HG03025 (cell line): ENCODE measurements around the gene AQP1.

Experiments
- ATAC-seq: cut with Tn5 transposase; IDR thresholded peaks from one replicate; pipeline ENCODE4 v1.9.1; 2021; ENCODE audit warnings: mild to moderate bottlenecking, moderate library complexity; ENCODE audit not compliant: unreplicated experiment, low FRiP score

The AQP1 gene

DNA sequence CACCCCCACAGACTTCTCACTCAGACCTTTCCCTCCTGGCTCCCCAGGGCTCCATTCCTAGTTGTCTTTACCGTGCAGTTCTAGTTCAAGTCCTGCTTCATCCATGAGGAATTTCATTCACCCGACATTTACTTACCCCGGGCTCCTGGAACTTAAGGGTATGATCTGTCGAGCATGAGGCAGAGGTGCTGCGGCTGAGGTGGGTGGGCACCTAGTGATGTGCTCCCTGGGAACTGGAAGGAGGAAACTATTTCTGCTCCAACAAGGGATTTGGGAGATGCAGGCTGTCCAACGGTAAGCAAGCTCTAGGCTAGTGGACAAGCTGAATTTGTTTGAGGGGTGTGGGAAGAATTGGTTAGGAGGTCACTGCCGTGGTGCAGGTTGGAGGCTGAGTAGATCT lies 30.2 kb upstream of the AQP1 start:
- ATAC-seq, result no peak

DNA sequence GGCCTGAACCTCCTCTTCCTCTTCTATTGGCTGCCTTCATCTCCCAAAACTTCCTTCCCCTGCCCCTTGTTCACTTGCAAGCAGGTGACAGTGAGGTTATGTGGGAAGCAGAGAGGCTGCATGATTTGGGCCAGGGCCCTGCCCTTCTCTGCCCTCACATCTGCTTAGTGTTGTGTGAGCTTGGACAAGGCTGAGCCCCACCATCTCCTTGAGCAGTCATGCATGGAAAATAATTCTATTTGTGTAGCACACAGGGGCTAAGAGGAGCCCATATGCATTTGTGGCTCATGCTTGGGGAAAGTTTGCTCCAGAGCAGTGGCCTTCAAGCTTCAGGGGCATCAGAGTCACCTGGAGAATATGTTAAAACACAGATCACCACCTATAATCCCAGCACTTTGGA lies 26.8 kb upstream of the AQP1 start:
- ATAC-seq, result no peak

- no peak for ATAC-seq
Measured at GRCh38 chr7:30886608-30887011, 25.0 kb upstream of the AQP1 start.

- no peak for ATAC-seq
Measured at GRCh38 chr7:30887464-30887872, 24.2 kb upstream of the AQP1 start.

GRCh38 chr7:30888747-30889146 lies 22.9 kb upstream of the AQP1 start:
- ATAC-seq, result no peak

GRCh38 chr7:30890226-30890625 lies 21.4 kb upstream of the AQP1 start:
- no peak for ATAC-seq

GRCh38 chr7:30893357-30893756 lies 18.3 kb upstream of the AQP1 start:
- ATAC-seq, result no peak

- ATAC-seq, result no peak
Measured at GRCh38 chr7:30894009-30894408, 17.6 kb upstream of the AQP1 start.

- no peak for ATAC-seq
Measured at GRCh38 chr7:30894866-30895605, 16.6 kb upstream of the AQP1 start.

GRCh38 chr7:30896036-30896435 lies 15.6 kb upstream of the AQP1 start:
- no peak for ATAC-seq

DNA sequence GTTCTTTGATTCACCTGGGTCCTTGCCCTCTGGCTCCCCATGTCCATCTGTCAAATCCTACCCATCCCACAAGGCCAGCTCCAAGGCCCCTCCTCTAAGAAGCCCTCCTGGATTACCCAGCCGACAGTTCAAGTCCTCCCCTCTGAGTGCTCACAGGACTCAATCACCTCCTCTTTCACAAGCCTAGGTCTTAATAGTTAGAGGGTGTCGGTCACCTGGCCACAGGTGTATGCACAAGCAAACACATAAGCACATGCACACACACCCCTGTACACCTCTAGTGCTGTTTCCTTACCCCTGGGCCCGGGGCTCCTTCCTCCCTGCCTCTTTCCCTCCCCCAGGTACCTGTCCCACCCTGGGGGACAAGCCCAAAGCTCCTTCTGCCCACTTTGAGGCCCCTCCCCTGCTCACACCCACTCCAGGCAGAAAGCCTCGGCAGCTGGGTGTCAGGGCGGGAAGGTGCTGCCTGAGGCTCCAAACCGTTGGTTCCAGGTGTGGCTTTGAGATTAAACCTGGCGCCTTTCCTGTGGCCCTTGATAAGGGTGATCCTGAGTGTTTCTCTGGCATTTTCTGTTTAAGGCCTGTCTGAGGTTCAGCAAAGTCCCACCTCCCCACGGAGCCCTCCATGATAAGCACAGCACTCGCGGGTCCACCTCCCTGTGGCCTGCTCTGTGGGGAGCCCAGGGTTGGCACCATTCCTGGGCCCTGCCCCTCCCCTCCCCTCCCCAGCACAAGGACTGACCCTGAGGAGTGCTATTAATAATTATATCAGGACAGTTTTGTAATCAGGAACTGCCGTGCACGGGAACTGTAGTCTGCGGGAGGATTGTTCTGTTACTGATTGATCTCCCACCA lies 14.6 kb upstream of the AQP1 start:
- no peak for ATAC-seq

DNA sequence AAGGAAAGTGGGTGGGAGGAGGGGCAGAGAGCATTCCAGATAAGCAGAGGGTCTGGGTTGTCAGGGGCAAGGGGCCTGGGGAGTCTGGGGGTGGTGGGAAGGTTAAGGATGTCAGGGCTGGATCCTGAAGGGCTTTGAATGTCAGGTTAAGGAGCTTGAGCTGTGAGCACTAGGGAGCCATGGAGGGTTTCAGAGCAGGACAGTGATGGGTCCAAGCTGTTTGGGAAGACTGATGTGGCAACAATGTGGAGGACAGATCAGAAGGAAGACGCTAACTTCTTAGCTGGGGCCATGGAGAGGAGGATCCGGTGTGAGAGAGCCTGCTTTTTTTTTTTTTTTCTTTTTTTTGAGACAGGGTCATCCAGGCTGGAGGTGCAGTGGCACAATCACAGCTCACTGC lies 13.9 kb upstream of the AQP1 start:
- ATAC-seq, result no peak

- no peak for ATAC-seq
Measured at GRCh38 chr7:30898411-30898810, 13.2 kb upstream of the AQP1 start.

GRCh38 chr7:30899066-30899465 lies 12.6 kb upstream of the AQP1 start:
- ATAC-seq, result no peak

DNA sequence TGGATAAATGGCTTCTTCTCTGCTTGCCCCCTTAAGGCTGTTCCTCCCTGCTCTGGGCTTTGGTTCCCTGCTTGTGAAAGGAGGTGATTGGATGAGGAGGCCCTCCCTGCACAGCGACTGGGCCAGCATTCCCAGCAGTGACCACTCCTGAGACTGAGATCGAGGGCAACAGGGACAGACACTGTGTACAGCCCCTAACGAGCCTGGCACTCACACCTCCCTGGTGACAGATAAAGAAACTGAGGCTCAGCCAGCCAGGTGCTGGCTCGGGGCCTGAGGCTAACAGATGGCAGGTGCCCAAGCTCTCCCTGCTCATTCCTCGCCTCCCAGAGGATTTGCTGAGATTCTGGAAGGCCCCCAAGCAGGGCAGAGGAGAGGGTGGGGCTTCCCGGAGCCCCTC lies 12.0 kb upstream of the AQP1 start:
- no peak for ATAC-seq

- ATAC-seq, result no peak
Measured at GRCh38 chr7:30900053-30900452, 11.6 kb upstream of the AQP1 start.

DNA sequence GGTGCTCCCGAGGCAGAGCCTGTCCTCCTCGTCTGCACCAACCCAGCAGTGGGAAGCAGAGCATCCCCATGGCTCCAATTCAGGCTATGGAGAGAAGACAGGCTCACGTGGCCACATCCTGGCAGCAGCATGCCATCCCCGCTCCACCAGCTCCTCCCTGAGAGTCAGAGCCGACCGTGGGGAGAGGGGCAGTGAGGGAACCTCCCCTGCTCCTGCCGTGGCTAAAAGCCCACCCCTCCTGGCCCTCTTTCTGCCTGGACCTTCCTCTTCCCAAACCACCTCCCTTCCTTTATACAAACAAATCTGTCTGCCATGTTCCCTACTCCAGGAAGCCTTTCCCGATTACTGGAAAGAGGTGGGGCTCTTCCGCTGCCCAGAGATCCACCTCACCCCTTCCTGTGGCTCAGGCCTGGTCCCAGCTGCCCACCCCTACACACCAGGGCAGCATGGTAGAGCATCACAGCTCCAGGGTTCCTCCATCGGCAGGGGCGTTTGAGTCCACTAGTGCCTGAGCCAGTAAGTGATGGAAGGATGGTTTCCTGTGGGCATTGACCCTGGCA lies 10.8 kb upstream of the AQP1 start:
- no peak for ATAC-seq

- ATAC-seq, result no peak
Measured at GRCh38 chr7:30901856-30902255, 9.8 kb upstream of the AQP1 start.

DNA sequence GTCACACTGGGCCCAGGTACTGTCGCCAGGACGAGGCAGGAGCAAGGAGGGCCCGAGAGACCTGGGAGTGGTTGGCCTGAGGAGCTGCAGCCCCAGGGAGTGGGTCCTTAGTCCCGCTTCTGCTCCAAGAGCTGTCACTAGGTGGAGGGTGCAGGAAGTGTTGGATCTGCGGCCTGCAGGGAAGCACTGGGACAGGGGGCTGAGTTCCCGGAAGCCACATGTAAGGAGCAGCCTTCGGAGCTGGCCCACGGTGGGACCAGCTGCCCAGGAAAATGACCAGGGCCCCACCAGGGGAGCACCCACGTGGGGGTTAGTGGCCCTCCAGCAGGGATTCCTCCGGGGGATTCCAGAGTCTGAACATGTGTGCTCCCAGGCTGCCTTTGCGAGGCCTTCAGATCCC lies 9.2 kb upstream of the AQP1 start:
- ATAC-seq, result no peak

- ATAC-seq, result no peak
Measured at GRCh38 chr7:30903146-30903545, 8.5 kb upstream of the AQP1 start.

DNA sequence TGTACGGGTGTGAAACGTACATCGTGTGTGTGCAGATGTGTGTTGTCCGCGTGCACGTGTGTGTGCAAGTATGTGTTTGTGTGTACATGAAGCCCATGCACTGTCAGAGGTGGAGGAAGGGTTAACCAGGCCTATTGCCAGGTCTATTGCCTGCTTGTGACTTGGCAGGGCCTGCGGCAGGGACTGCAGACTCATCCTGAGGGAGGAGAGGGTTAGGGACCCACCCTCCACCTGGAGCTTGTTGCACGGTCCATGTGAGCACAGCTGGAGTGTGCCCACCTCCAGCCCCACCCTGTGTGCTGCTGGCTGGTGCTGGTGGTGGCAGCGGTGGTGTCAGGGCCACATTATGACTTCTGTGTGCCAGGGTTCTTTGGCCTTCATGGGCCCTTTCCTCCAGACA lies 7.1 kb upstream of the AQP1 start:
- no peak for ATAC-seq
